Mesodermal cell (in vitro differentiated cells): ENCODE results near the gene SERPINF2.
"Not testable (repeated sequence)": the region's sequence is repeated elsewhere in the genome, so short reads cannot be mapped to it uniquely, and the experiment has no call there.

Experiments
- H3K27ac ChIP-seq: 2 replicates; pipeline ENCODE4 v1.7.0; 2013; ENCODE audit warnings: mild to moderate bottlenecking, low read depth, low read length, moderate library complexity; ENCODE audit not compliant: severe bottlenecking
- H3K36me3 ChIP-seq: 2 replicates; pipeline ENCODE4 v1.7.1; 2013; ENCODE audit warnings: mild to moderate bottlenecking, low read length, moderate library complexity; ENCODE audit not compliant: control insufficient read depth, insufficient read depth
- H3K4me1 ChIP-seq: one replicate; pipeline ENCODE4 v1.7.1; 2013; ENCODE audit warnings: mild to moderate bottlenecking, low read length; ENCODE audit not compliant: insufficient read depth, control insufficient read depth, poor library complexity, severe bottlenecking
- H3K4me3 ChIP-seq: 2 replicates; pipeline ENCODE4 v1.7.0; 2013; ENCODE audit warnings: low read length, control low read depth, mild to moderate bottlenecking; ENCODE audit not compliant: insufficient read depth, poor library complexity, severe bottlenecking; ENCODE audit errors: extremely low read depth
- H3K9me3 ChIP-seq: 2 replicates; pipeline ENCODE4 v1.7.1; 2013; ENCODE audit warnings: mild to moderate bottlenecking, low read length, moderate library complexity; ENCODE audit not compliant: control insufficient read depth
- WGBS, 2 experiments: methylation state at CpG; one replicate each; pipeline ENCODE4 v1.1.5; 2013; ENCODE audit warnings: missing lambda C conversion rate in 2 of 2; ENCODE audit not compliant: insufficient coverage in 2 of 2; 5-methylcytosine and 5-hydroxymethylcytosine counted together

Gene SERPINF2

GRCh38 chr17:1765576-1765975 lies 22.9 kb downstream of the SERPINF2 start:
- H3K36me3 ChIP-seq, result no peaks in the 10 kb centered on the region
- peaks cover 33% of the 10 kb centered on the region for H3K4me1 ChIP-seq
- no peak overlapping the region for H3K4me3 ChIP-seq
- no peaks in the 10 kb centered on the region for H3K9me3 ChIP-seq
- WGBS, 2 experiments, result 100% methylated on average over 1 of the region's 3 CpGs; no CpG with 5 or more reads in 1 of the 2 experiments
- H3K27ac ChIP-seq, result no peak overlapping the region

GRCh38 chr17:1766382-1767135 lies 23.9 kb downstream of the SERPINF2 start:
- peaks cover 33% of the 10 kb centered on the region for H3K4me1 ChIP-seq
- H3K4me3 ChIP-seq, result no peak overlapping the region
- H3K36me3 ChIP-seq, result no peaks in the 10 kb centered on the region
- 58 to 70% methylated on average over 11 to 14 of the region's 21 CpGs for WGBS, 2 experiments
- H3K9me3 ChIP-seq, result no peaks in the 10 kb centered on the region
- H3K27ac ChIP-seq, result no peak overlapping the region

GRCh38 chr17:1767358-1767757 lies 24.7 kb downstream of the SERPINF2 start:
- WGBS, 2 experiments, result 90 to 92% methylated on average over 7 to 12 of the region's 12 CpGs
- H3K4me3 ChIP-seq, result no peak overlapping the region
- peaks cover 27% of the 10 kb centered on the region for H3K4me1 ChIP-seq
- no peaks in the 10 kb centered on the region for H3K9me3 ChIP-seq
- no peak overlapping the region for H3K27ac ChIP-seq
- no peaks in the 10 kb centered on the region for H3K36me3 ChIP-seq

- H3K4me3 ChIP-seq, result no peak overlapping the region
- H3K36me3 ChIP-seq, result peaks cover 5% of the 10 kb centered on the region
- H3K9me3 ChIP-seq, result no peaks in the 10 kb centered on the region
- H3K27ac ChIP-seq, result peak overlapping the region; percentile 64
- WGBS, 2 experiments, result 41 to 43% methylated on average over 17 to 21 of the region's 21 CpGs
- peaks cover 6% of the 10 kb centered on the region for H3K4me1 ChIP-seq
These were observed 27.3 kb downstream of the SERPINF2 start for GRCh38 chr17:1769822-1770477.

GRCh38 chr17:1773000-1773695 lies 30.5 kb downstream of the SERPINF2 start:
- H3K4me1 ChIP-seq, H3K4me3 ChIP-seq, H3K9me3 ChIP-seq, H3K27ac ChIP-seq: not testable (repeated sequence)
- peaks cover 28% of the 10 kb centered on the region for H3K36me3 ChIP-seq
- 94 to 96% methylated on average over 7 to 11 of the region's 12 CpGs for WGBS, 2 experiments

- H3K4me1 ChIP-seq, result peaks cover 6% of the 10 kb centered on the region
- no peaks in the 10 kb centered on the region for H3K9me3 ChIP-seq
- no peak overlapping the region for H3K27ac ChIP-seq
- H3K36me3 ChIP-seq, result peaks cover 34% of the 10 kb centered on the region
- WGBS, 2 experiments, result 94 to 99% methylated on average over 4 to 7 of the region's 7 CpGs
- no peak overlapping the region for H3K4me3 ChIP-seq
These were observed 31.1 kb downstream of the SERPINF2 start for GRCh38 chr17:1773696-1774181.

- Histone ChIP-seq H3K27ac (no peak overlapping the region), H3K9me3 (no peaks in the 10 kb centered on the region), H3K4me1 (peaks cover 8% of the 10 kb centered on the region), H3K4me3 (no peak overlapping the region), H3K36me3 (peaks cover 38% of the 10 kb centered on the region)
- 95% methylated on average over 19 to 20 of the region's 21 CpGs for WGBS, 2 experiments
These were observed 31.9 kb downstream of the SERPINF2 start for GRCh38 chr17:1774390-1775176.

GRCh38 chr17:1776328-1776727 lies 33.7 kb downstream of the SERPINF2 start:
- H3K4me3 ChIP-seq, result no peak overlapping the region
- H3K9me3 ChIP-seq, result no peaks in the 10 kb centered on the region
- peaks cover 43% of the 10 kb centered on the region for H3K36me3 ChIP-seq
- no peak overlapping the region for H3K27ac ChIP-seq
- peaks cover 13% of the 10 kb centered on the region for H3K4me1 ChIP-seq
- WGBS, 2 experiments, result 95 to 99% methylated on average over 10 of the region's 10 CpGs

GRCh38 chr17:1776857-1777256 lies 34.2 kb downstream of the SERPINF2 start:
- H3K4me1 ChIP-seq, result peaks cover 13% of the 10 kb centered on the region
- no peaks in the 10 kb centered on the region for H3K9me3 ChIP-seq
- no peak overlapping the region for H3K4me3 ChIP-seq
- WGBS, 2 experiments, result 98 to 99% methylated on average over 5 to 7 of the region's 7 CpGs
- H3K36me3 ChIP-seq, result peaks cover 48% of the 10 kb centered on the region
- no peak overlapping the region for H3K27ac ChIP-seq

GRCh38 chr17:1779571-1780131 lies 37.0 kb downstream of the SERPINF2 start:
- Histone ChIP-seq H3K4me3 (no peak overlapping the region), H3K9me3 (no peaks in the 10 kb centered on the region), H3K36me3 (peaks cover 63% of the 10 kb centered on the region), H3K27ac (peak overlapping the region; percentile 86), H3K4me1 (peaks cover 19% of the 10 kb centered on the region)
- 93 to 95% methylated on average over 6 to 7 of the region's 8 CpGs for WGBS, 2 experiments
